GM19438 (cell line): ENCODE data around the gene SART1.
"Not testable (repeated sequence)": the region's sequence is repeated elsewhere in the genome, so short reads cannot be mapped to it uniquely, and the experiment has no call there.

Experiments used
- ATAC-seq: cut with Tn5 transposase; IDR thresholded peaks from one replicate; pipeline ENCODE4 v1.9.1; 2021; ENCODE audit warnings: low read depth; ENCODE audit not compliant: unreplicated experiment

Gene SART1

DNA sequence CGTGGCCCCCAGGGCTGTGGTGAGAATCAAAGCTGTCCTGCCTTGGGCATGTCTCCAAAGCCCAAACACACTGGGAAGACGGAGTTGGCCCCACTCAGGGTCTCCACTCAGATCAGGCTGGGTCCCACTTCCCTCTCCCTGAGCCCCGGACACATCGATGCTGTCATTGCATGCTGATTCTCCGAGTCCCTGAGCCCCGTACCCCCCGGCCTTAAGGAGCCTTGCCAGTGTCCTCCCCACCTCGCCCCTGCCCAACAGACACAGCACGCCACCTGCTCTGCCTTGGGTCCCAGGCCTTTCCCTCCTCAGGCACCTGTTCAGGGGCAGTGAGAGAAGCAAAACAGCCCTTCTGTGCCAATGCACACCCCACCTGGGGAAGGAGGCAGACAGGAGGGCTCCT, 25.8 kb downstream of the SART1 start:
- no peak for ATAC-seq

DNA sequence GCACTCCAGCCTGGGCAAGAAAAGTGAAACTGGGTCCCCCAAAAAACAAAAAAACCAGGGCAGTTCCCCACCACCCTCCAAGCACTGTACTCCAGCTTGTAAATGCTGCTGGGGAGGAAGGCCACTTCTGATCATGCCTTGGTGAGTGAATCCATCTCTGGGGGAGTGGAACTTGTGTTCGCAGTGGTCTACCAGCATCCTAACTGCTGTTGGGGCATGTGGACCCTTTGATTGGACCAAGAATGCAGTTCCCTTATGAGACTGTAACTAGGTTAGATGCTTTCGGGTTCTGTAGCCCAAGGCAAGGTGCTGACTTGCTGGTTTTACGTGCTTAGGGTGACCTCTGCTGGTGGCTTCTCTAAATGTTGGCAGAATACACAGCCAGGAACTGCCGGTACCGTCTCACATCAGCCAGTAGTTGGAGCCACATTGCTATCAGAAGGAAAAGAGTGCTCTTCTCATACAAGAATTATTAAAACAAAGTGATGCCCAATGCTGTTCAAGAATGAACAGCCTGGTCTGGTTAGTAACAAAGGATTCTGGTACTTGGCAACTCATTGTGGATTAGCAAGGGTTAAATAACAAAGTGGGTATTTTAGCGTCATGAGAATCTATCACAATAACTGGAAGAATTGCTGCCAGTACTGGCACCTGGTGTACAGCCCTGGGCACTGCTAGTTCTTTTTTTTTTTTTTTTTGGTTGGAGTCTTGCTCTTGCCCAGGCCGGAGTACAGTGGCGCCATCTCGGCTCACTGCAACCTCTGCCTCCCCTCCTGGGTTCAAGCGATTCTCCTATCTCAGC, 27.5 kb downstream of the SART1 start:
- ATAC-seq, result peak; percentile 91

DNA sequence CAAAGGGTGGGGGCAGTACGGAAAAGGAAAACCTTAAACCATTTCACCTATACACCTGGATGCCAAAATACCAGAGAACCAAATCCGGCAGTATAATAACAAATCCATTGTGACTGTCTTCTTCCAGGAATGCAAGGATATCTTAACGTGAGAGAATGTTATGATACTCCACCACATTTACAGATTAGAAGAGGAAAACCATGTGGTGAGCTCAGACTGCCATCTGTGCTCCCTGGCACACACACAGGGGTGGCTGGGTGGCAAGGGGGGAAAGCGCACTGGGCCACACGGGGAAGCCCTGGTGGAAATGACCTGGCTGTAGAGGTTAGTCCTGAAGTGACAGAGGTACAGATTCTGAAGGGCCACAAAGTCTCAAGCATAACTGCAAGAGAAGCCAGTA, 30.5 kb downstream of the SART1 start:
- no peak for ATAC-seq

DNA sequence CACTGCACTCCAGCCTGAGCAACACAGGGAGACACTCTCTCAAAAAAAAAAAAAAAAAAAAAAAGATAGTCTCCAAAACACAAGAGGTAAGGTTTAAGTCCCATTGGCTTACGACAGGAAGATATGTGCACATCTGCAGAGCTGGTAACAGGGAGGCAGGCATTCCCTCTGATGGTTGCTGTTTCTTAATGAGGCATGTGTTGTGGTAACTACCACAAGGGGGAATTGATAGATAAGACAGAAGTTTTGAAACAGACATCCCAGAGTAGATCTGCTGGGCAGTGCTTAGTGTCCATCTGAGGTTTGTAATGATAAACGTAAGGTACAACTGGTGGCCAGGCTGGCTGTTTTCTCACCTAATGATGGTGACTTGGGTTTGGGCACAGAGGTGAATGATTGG, 35.8 kb downstream of the SART1 start:
- ATAC-seq, result no peak

DNA sequence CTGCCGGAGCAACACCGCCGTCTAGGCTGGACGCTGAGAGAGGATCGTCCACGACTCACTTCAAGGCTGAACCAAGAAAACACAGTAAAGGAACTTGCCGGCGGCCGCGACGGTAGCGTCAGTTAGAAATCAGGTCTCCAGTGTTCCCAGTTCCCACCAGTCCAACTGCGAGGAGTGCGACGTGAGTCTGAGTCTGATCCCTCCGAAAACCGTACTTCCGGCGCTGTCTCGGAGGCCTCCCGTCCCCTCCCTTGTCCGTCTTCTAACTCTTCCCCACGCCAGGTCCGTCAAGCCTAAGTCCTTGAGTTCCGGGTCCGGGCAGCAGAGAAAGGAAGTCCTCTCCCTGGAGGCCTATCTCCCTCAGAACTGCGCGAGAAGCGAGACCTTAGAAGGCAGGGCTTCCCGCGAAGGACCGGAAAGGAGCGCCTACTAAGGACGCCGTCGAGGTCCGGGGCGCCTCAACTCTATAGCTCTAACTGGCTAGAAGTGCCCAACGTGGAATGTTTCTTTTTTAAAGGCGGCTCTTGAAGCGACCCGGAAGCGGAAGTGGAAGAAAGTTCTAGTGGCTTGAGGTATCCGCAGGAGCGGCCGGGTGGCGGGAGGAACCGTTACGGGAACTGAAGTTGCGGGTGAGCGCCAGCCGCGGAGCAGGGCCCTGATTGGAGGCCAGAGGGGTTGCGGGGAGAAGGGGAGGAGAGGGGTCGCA, 40.6 kb downstream of the SART1 start, which contains the start of the genes BANF1 and EIF1AD:
Gene BANF1, plus strand, starts transcription at position 562 of the 706 bp plus-strand sequence. CDS start 748 bp downstream, outside the sequence.
Gene EIF1AD, minus strand, starts transcription at position 216 of the 706 bp plus-strand sequence. CDS start 1,768 bp downstream, outside the sequence.
- ATAC-seq, result peak; percentile 75

DNA sequence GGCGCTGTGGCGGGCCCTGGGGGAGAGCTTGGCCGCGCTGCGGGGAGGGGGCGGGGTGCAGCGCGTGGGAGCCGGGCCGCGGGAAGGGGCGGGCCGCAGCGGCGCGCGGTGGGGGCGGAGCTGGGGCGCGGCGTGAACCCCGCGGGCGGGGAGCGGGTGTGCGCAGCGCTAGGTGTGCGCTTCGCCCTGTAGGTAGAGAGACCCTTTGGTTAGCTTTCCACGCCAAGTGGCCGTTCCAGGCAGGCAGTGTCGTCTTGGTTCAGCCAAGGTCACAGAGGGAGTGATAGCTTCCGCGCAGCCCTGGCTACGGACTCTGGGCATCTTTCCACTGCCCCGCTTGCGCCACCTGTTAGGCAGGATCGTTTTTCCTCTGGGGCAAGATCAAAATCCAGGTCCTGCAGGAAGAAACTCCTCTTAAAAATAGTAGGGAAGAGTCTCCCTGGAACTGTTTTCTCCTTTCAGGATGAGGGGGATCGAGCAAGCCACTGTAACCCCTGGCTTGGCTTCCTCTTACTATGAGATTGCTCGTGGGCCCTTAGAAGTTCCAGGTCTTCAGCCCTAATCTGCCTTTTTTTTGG, 41.2 kb downstream of the SART1 start:
- peak; percentile 39 for ATAC-seq

DNA sequence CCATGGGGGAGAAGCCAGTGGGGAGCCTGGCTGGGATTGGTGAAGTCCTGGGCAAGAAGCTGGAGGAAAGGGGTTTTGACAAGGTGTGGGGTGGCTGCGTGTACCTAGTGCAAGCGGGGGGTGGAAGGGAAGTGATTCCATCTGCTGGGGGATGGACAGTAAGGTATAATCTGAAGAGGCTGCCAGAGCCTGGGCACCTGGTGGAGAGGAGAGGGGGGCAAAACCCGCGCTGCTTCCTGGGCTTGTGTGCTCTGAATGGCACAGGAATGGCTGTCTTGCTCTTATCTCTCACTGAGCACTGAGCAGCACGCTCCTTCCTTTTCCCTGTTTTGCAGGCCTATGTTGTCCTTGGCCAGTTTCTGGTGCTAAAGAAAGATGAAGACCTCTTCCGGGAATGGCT, 41.8 kb downstream of the SART1 start:
- ATAC-seq, result no peak

DNA sequence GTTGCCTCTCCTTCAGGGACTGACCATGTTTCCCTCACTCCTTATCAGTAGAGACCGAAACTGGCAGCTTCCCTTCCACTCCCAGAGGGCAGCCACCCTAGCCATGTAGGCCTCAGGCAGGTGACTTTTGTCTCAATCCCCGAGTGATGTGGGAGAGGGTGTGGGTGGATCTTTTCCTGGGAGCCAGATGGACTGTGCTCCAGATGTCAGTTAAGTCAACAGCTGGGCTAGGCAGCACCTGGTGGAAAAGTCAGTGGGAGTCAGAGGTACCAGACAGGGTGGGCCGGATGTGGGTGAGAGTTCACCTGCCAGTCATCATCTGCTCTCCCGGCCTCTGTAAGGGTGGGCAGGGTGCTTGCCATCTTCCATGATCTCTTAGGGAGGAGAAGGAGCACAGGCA, 42.7 kb downstream of the SART1 start:
- ATAC-seq, result no peak

DNA sequence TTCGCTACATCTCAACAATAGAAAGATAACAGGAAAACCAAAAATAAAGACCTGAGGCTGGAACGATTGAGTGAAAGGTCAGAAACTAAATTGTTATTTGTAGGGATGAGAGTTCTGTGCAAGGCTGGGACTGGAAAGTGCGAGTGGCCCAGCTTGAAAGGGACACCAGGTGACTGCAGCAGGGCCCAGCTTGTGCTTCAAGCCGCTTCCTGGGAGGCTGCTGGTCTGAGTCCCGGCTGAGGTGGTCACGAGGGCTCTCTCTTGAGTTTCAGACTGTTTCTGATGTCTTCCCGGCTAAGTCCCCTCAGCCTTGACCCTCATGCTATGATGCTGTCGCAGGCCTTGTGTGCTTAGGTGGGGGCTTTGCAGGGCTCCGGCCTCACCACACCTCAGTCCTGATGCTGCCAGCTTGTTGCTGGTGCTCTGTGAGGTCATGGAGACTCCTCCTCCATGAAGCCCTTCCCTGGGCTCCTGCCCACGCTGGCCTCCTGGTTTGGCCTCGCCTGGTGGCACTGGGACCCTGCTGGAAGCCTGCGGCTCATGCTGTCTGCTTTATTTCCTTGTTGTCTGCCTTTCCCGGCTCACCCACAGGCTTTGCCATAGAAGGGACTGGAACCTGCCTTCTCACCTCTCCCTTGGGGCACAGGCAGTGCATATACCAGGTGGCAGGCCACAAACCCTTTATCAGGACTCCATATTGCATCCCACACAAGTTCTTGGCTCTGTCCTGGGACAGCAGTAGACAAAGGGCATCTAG, 44.8 kb downstream of the SART1 start:
- no peak for ATAC-seq

DNA sequence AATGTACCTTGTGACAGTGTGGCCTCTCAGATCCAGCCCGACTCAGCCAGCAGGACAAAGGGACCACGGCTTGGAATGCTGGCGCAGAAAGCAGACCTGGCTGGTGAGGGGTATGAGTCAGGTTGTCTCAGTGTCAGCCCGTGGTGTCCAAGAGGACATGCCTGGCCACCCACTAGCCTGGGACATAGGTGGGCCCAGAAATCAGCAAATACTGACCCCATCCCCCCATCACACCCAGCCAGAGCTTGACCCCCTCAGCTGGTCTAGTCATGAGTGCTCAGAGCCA, 45.3 kb downstream of the SART1 start:
- ATAC-seq, result no peak

DNA sequence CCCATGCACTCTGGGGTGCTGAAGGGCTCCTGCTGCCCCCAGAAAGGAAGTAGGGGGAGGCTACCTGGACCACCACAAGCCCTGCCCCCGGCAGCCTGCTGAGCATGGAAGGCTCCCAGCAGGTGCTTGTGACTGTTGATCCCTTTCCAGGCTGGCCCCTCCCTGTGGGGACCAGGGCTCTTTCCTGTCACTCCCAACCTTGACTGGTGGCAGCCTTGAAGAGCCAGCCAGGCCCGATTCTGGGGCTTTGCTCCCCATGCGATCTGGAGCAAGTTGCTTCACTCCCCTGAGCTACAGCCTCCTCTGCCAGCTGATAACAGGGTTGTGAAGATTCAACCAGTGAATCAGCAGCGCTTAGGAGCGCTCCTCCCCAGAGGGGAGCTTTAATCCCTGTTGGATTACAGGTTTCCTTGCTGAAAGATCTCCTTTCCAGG, 45.7 kb downstream of the SART1 start:
- no peak for ATAC-seq

DNA sequence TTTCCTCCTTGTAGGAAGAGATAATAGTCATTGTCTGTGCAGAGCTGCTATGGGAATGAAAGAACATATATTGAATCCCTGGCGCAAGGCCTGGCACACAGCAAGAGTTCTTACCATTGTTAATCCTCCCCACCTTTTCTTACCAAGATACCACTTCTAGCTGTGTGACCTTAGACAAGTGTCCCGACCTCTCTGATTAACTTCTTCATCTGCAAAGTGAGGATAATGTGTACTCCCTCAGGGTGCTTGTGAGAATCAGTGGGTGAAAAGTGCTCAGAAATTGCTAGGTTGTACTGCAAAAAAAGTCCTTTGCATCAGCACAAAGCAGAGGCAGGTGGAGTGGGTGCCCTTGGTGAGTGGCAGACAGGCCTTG, 46.5 kb downstream of the SART1 start:
- no peak for ATAC-seq

DNA sequence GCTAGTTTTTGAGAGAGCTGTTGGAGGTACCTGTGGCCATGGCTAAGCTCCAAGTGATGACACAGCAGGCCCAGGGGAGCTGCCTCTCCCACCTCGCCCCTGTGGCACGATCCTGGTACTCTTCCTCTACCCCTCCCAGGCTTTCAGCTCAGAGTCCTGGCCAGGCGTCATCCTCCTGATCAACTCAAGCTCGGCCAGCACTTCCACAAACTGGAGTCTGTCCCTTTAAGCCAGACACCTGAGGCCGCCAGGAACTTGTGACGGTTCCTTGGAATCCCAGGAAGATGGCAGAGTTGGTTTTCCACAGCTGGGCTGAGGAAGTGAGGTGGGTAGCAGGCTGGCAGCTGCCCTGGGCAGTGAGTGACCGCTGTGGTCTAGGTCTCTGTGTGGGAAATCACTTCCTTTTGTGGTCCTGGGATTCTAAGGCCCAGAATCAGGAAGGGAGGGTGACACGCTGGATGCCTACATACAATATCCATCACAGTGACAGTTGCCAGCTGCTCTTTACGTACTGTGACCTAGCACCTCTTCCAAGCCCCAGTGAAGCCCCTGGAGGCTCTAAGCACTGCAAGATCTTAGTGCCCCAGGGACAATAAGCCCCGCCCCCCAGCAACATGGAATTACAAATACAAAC, 47.1 kb downstream of the SART1 start:
- no peak for ATAC-seq

DNA sequence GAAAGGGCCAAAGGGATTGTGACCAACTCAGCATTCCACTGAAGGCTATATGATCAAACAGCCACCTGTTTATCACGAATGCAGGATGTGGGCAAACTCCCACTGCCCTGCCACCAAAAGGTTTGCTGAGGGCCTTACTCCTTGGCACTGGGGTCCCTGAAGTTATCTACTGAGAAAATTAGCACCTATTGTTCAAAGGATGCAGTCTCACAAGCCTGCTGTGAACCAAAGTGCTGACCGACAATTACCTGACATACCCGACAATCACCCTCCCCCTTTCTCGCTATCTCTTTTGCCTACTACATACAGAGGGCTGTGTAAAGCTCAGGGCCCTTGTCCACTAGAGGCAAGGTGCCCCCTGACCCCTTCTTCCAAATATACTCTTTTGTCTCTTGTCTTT, 48.5 kb downstream of the SART1 start:
- ATAC-seq, result not testable (repeated sequence)

DNA sequence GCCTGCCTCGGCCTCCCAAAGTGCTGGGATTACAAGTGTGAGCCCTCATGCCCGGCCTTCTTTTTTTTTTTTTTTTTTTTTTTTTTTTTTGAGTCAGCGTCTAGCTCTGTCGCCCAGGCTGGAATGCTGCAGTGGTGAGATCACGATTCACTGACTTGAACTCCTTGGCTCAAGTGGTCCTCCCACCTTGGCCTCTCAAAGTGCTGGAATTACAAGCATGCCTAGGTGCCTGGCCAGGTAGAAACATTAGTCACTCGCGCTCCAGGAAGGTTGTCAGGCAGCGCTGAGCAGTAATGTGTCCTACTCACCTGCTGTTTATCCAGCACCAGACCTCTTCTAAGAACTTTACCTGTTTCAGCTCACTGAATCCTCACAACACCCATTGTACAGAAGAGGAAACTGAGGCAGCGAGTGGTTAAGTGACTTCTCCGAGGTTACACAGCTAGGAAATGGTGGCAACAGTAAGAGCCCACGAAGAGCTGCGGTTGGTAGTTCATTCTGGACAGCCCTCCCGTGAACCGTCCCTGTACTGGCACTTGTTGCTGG, 49.8 kb downstream of the SART1 start:
- ATAC-seq, result no peak

DNA sequence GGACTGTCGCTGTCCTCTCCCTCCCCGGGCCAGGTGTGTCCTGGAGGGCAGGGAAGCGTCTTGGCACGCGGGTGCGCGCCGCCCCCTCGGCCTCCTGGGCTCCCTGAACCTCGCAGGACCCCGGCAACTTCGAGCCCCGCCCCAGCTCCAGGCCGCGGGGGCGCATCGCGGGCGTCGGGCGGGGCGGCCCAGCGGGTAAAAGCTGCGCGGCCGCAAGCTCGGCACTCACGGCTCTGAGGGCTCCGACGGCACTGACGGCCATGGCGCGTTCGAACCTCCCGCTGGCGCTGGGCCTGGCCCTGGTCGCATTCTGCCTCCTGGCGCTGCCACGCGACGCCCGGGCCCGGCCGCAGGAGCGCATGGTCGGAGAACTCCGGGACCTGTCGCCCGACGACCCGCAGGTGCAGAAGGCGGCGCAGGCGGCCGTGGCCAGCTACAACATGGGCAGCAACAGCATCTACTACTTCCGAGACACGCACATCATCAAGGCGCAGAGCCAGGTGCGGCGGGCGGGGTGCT, 50.3 kb downstream of the SART1 start, which contains the start of gene CST6:
Gene CST6, plus strand, starts transcription at position 224 of the 519 bp plus-strand sequence. Its CDS starts 37 bp downstream, at position 261.
- no peak for ATAC-seq

DNA sequence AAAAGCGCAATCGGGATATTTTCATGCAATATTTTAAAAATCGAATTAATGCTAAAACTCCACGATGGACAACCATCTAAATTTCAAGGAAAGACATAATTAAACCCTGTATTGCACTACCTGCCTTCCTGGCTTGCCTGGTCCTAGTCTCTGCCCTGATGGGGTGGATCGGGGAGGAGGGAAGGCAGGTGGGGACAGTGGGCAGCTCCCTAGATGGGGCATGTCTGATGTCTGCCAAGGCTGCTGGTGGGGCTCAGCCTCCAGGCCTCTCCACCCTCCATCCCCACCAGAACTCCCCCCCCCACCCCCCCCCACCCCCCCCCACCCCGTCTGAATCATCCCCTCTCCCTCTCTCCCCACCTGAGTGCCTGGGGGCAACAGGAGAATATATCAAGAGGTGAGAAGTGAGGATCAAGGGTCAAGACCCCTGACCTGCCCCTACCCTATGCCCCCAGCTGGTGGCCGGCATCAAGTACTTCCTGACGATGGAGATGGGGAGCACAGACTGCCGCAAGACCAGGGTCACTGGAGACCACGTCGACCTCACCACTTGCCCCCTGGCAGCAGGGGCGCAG, 50.9 kb downstream of the SART1 start:
- ATAC-seq, result no peak

DNA sequence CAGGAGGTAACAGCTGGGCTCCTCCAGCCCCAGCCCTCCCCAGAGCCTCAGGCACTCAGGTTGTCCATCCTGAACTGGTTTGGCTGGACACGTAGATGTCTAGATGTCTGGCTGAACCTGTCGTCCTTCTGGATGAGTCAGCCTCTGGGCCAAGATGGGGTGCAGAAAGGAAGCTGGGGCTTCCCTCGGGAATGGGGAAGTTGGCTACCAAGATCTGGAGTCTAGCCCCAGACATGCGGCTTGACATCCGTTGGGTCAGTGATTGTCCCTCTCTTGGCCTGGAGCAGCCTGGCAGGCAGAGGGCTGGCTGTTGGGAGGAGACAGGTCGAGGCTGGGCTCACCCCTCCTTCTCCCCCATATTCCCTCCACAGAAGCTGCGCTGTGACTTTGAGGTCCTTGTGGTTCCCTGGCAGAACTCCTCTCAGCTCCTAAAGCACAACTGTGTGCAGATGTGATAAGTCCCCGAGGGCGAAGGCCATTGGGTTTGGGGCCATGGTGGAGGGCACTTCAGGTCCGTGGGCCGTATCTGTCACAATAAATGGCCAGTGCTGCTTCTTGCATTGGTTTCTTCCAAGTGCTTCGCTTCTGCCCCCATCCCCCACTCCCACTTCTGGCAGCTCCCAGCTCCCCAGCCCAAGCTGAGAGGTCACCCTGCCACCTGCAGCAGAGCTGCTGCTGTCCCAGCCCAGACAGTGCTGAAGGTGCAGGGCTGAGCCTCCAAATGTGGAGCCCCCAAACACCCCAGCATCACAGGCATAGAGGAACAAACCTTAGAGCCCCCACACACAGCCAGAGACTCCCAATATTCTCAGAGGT, 51.6 kb downstream of the SART1 start:
- ATAC-seq, result no peak

DNA sequence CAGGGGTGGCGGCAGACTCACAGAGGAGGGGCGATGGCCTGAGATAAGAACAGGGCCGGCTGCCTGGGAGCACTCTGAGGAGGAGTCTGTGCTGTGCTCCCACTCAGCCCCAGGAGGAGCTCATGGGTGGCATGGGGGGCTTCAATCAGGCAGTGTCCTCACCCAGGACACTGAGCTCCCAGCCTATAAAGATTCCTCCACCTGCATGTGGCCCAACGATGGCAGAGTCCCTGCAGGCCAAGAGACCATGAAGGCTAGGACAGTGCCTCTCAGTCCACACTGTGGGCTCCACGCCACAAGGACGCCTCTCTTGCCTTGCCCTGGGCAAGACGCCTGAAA, 52.2 kb downstream of the SART1 start:
- ATAC-seq, result no peak
